Stimulated activated CD8-positive, alpha-beta memory T cell treated with anti-CD3 and anti-CD28 coated beads, Interleukin-7, amount 100 ng/mL, for 48 hours (primary cell): ENCODE measurements around the gene LAMC1.
"Not testable (repeated sequence)": the region's sequence is repeated elsewhere in the genome, so short reads cannot be mapped to it uniquely, and the experiment has no call there.

Experiments
- DNase-seq, 2 donors: peaks; one replicate each; pipeline ENCODE4 v3.0.0-alpha.2; 2020; ENCODE audit warnings: low read depth in 1 of 2; ENCODE audit errors: extremely low read depth in 1 of 2

Gene LAMC1

DNA sequence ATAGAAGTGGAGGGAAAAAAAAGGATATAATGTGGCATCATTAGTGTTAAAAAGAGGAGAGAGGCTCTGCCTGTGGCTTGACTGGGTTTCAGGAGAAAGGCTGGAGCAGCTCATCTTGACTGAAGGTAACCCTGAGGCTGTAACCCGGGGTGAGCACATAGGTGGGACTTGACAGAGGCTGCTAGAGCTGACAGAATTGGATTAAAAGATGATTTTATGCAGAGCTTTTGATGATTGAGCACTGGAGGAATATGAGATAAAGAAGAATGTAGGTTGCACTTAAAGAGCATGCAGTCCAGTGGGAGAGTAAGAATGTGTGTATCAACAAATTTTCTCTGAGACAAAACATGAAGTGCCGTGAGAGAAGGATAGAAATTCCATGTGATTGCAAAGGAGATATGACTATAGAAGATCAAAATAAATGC is 17.3 kb downstream of the LAMC1 start:
- no peak for DNase-seq

DNA sequence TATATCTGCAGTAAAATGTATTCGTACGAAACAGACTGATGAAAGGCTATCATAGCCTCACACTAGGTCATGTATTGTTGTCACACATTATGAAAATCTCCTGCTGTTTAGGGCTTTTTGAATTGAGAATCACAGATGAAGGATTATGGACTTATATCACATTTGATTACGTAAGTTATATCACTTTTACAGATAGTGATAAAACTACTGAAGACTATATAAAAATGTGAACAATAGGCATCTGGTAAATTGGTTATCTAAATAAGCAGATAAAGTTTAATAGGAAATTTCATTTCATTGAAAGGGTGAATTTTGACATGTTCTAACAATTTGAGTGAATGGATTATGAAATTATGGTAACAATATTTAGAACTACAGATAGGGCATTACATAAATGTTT is 20.0 kb downstream of the LAMC1 start:
- no peak for DNase-seq

DNA sequence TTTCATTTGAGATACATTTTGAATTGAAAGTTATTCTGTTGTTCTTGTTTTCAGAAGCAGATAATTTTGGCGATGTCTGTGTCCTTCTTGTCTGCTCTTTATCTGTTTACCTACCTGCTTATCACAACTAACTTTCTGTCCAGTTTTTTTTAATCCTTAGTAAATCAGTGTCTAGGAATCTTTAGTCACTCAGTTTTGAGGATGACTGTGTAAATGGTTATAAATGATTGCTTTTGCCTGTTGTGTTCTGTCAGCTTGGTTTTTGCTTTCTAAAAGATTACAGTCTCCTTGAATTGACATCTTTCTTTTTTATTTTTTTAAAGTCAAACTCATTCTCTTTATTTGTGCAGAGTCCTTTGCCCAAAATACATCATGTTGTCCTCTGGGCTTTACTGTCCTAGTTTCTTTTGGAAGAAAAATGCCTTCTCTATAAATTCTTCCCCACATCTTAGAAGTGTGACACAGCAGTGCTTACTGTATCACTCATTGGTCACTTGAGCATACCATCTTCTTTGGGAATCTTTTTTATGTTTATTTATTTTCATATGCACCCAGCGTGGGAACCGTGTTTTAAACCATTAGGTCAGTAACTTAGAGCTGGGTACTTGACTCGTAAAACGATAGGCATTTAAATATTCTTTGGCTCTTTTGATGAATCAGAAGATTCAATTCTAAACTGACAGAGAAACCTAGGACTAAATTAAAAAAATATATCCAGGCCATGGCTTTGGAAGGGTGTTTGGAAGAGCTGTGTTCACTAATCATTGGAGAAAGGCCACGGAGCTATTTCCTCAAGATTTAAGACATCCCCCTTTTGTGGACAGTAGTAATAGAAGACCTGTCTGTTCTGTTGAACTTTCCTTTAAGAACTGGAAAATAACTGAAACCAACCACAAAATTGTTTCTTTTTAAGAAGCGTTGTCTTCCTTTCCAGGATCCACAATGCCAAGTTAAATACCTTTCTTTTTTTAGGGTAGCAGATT is 20.9 kb downstream of the LAMC1 start:
- no peak for DNase-seq

DNA sequence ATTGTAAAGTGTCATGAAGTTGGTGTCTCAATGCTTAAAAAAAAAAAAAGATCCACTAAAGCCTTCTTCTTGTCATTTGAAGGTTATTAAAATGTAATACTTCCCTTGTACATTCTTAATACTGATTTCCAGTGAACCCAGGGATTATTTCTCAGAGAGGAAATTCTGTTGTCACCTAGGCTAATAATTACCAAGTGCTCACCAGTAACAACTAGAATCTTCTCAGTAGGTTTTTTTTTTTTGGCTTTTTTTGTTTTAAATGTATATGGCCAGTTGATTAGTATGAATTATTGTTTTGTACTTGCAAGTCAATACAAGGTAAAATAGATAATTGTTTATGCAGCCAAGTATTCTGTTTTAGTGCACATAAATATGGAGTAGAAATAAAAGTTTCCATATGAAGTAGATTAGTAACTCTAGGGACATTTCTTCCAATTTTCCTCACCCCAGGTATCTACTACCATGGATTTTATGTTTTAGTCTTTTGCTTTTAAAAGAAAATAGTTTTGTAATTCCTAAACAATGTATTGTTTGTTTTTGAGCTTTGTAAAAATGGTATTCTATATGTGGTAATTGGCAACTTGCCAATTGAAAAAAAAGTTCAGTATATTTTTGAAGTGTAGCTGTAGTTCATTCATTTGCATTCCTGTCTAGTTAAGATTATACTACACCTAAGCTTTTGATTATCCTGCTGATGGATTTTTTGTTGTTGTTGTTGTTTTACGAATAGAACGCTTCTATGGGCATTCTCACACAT is 21.9 kb downstream of the LAMC1 start:
- DNase-seq = no peak

DNA sequence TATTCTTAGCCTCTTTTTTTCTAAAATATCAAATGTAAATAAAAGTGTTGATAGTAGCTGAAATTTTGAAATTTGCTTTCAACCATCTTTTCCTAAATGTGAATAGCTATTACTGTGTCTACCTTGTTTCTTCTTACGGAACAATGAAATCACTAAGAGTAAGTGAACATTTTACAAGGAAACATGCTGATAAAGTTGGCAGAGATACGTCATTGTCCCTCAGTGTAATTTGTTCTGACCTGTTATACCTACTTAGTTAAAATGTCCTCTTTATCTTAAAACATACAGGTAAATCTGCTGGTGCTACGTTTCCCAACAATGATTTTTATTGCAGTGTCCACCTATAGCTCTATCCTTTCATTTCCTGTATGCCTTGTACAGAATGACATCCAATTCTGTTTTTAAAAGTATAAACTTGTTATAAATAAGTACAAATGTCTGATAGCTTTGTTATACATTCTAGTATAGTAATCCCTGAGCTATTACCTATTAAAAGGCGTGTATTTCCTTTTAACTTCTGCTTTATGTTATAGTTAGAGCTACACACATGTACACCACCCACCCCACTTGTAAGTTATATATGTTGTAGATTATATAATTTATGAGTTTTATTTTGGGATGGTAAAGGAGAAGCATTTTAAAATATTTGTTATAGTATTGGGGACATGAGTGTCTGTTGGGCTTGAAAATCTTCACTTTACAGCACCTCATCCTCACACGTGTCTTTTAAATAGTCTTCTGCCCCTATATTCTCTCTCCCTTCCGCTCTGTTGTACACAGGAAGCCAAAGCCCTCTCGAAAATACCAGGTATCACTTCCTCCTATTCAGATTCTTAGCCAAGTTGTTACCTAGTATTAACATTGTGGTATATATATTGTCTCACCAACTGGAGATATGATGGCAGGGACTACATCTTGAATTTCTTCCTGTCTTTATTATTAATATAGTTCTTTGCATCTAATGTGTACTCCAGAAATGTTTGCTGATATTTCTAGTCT is 25.2 kb downstream of the LAMC1 start:
- no peak for DNase-seq

DNA sequence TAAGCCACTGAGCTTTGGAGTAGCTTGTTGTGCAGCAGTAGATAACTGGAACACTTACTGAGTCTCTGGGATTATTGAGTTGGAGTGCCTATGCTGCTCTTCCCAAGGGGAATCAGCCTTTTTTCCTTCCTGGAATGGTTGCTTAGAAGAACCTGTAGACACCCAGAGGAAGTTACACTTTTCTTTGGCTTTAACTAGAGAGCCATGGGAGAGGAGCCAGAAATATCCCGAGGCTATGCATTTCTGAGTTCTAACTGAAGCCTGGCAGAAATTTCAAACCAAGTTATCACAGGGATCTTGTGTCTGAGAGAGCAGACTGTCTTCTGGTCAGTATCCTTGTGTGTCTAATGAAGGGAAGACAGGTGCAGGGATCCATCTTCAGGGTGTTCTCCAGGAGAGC is 28.3 kb downstream of the LAMC1 start:
- no peak for DNase-seq

DNA sequence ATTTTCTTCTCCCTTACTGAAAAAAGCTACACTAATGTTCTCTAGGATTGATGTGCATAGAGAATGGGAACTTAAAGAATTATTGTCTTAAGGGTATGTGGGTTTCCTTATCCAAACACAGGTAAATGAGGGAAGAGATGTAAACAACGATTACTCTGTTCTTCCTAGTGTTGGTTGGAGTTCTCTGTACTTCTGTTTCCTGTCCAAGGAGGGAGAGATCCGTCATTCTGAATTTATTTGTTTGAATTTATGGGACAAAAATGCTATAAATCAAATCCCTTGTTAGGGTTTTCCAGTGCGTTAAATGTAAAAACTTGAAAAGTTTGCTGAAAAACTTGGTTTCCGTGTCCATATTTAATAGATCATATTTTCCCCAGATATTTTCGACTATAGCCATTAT is 29.6 kb downstream of the LAMC1 start:
- DNase-seq = no peak

DNA sequence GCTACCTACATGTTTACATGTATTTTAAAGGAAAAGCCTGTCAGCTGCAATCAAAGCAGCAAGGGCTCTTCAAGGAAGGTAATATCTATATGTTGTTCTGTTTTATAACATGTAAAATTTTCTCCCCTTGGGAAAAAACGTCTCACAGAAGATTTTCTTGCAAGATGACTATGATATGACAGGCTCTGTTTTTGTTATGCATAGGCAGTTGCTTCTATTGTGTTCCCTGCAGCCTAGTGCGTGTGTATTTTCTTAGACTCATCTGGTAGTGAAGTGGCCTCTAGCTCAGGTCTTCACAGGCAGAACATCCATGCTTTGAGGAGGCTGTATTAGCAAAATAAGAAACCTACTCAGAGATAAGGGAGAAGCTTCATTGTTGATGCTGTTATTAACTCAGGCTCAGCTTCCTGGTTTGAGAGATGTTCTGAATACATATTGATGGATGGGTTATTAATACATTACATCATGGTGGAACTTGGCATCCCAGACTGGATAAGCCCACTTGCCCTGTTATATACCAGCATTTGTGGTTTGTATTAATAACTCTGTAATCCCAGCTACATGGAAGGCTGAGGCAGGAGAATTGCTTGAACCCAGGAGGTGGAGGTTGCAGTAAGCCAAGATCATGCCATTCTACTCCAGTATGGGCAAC is 35.8 kb downstream of the LAMC1 start:
- DNase-seq = no peak

DNA sequence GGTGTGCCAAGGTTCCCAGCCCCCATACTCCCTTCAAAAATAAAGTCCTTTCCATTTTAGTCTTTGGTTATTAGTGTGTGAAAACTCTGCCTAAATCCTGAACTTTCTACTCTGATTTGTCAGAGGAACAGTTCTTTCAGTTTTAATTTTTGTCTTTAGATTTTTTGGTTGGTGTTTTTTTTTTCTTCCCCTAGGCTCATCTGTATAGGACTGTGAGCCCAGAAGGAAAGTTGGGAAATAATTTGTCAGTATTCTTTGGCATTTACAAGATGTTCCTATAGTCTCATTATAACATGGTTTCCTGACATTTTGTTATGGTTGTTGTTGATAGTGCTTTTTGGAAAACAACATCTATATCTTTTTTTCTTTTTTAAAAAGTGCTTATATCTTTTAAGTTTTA is 38.0 kb downstream of the LAMC1 start:
- no peak for DNase-seq

DNA sequence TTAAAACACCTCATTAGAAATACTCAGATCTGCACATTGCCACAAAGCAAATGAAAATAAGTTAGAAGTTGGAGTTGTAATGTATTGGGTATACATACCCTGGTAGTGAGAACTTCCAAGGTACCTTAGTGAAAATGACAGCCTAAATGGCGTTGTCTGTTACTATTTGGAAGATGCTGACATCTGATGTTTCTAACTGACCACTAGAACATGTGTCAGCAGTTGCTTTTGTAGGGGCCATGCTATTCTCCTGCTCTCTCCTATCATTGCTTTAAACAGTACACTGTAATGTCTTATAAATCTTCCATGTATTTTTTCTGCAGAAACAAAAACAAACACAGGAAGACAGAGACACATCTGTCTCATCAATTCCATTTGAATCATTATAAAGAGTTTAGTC is 40.1 kb downstream of the LAMC1 start:
- DNase-seq = no peak

DNA sequence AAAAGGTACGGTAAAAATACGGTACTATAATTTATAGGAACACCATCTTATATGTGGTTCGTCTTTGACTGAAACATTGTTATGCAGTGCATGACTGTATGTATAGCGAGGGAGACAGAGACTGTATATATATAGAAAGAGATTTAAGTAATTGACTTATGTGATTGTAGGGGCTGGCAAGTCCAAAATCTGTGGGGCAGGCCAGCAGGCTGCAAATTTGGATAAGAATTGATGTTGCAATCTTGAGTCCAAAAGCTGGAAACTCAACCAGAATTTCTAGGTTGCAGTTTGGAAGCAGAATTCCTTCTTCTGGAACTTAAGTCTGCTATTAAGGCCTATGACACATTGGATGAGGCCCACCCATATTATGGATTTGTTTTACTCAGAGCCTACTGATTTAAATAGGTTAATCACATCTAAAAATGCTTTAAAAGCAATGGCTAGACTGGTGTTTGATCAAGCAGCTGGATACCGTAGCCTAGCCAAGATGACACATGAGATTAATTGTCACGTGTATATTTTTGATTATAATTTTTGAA is 42.0 kb downstream of the LAMC1 start:
- no peak for DNase-seq

DNA sequence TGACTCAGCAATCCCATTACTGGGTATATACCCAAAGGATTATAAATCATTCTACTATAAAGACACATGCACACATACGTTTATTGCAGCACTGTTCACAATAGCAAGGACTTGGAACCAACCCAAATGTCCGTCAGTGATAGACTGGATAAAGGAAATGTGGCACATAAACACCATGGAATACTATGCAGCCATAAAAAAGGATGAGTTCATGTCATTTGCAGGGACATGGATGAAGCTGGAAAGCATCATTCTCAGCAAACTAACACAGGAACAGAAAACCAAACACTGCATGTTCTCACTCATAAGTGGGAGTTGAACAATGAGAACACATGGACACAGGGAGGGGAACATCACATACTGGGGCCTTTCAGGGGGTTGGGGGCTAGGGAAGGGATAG is 43.2 kb downstream of the LAMC1 start:
- not testable (repeated sequence) for DNase-seq

DNA sequence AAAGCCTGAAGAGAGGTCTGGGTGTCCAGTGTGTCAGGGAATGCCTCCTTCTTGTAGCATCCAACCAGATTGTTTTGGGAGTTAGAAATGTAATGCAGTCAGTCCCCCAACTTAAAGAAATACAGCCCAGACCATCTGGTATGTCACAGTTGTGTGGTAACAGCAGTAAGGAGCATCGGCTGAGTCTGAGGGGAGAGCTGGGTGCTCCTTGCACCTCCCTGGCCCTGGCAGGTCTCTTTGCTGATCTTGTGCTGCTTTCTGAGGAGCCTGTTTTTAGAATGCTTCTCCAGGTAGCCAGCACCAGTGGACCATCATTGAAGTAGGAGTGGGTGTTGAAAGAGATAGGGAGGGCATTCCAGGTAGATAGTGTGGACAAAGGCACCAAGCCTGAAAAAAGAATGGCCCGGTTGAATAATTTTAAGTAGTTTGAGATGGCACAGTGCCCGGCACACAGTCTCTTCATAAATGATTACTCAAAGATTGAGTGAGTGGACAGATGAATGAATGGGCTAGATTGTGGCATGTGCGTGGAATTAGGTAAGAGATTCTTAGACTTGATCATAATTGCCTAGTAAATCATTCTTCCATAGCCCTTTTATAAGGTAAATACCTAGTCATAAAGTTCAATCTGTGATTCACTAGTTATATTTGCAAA is 46.5 kb downstream of the LAMC1 start:
- DNase-seq = no peak

DNA sequence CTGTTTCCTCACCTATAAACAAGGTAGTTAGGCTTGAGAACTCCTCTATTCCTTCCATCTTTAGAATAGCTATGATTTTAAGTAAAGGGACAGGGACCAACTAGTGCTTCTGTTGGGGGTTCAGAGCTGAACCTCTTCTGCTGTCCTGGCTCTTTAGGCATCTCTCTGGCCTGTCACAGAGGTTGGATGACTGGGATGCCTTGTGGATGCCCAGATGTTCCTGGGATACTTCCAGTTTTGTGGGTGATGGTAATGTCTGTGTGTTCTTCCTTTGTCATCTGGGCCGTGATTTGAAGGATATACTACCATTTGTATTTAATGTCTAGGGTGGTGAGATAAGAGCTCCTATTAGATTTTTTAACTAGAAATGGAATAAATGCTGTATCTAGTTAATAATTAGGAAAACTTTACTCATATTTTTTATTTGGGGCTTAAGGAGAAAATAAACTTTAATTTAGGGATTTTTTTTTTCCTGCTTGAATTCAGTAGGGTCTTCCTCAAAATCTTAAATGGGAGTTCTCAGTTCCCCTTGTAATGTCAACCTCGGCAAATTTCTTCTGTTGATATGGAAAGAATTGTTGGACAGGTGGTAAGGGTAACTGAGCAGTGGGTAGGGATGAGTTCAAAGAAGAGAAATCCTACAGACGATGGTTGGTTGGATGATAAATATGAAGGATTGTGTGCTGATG is 47.2 kb downstream of the LAMC1 start:
- no peak for DNase-seq

DNA sequence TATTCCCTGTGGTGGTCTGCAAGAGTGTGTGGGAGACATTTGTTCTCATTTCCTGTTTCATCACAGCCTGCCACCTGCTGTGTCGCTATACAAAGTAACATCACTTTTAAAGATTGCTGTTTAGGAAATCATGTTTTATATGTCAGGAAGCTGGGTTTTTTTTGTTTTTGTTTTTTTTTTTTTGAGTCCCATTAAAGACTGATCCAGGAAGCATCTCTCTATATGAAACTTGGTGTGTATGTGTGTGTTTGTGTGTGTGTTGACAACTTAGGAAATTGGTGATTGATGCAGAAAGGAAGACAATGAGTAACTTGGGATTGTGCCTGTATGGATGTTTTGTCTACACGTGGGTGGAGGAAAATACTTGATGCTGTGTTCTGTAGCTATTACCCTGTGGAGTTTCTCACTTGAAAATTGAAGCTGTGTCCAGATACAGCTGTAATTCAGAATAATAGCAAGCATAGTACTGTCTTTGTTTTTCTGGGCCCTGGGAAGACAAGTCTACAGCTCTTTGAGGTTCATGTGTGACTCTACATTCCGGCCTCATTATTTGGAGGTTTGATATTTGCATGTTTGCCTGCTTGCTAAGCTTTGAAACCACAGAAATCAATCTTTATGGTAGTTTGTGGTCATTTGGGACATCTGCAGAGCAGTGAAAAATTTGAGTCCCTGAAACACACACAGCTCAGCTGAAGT is 47.9 kb downstream of the LAMC1 start:
- DNase-seq = no peak

DNA sequence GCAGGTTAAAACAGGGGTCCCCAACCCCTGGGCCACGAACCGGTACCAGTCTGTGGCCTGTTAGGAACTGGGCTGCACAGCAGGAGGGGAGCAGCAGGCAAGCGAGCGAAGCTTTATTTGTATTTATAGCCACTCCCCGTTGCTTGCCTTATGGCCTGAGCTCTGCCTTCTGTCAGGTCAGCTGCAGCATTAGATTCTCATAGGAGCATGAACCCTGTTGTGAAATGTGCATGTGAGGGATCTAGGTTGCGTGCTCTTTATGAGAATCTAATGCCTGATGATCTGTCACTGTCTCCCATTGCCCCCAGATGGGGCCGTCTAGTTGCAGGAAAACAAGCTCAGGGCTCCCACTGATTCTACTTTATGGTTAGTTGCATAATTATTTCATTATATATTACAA is 49.4 kb downstream of the LAMC1 start:
- DNase-seq = not testable (repeated sequence)

DNA sequence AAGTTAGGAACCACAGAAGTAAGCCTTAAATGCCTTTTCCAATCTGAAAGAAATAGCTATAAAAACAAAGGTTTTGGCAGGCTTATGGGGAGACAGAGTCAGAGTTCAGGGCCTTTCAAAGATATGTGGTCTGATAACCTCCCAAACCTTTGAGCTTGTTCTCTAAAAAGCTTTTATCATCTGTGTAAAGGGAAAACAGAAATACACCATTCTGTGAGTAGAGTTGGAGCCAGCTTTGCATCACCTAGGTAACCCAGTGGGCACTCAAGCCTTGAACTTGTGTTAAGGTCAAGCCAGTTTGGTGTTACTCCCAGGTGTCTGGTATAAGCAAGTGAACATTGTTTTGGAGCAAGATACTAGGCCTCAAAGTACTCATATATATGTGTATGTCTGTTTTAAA is 50.1 kb downstream of the LAMC1 start:
- DNase-seq = no peak

DNA sequence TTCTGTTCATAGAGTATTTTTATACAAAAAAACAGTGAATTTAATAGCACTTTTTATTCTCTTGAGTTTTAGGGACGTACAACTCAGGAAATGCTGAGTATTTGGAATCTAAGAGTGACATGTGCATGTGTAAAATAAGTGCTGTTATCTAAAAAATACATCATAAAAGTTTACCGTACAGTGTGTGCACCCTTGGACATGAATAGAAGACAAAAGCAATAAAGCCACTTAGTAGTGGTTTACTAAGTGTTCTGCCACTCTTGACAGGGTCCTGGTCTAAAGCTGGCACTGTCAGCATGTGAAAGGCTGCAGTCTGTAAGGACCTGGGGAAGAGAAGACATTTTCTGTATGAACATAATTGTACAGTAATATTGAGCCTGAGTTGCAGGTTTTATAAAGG is 51.0 kb downstream of the LAMC1 start:
- no peak for DNase-seq
